GM12891 (cell line): ENCODE data around the gene UBE2H.

Experiments
- PAX5 ChIP-seq: IDR thresholded peaks from 2 replicates; pipeline ENCODE4 v1.6.1; 2011; ENCODE audit warnings: low read length, moderate library complexity, mild to moderate bottlenecking; ENCODE audit not compliant: insufficient read depth, severe bottlenecking
- POLR2A ChIP-seq: IDR thresholded peaks from 2 replicates; pipeline ENCODE4 v1.6.1; 2011; ENCODE audit warnings: low read depth, low read length, control low read depth
- POLR2AphosphoS5 ChIP-seq: IDR thresholded peaks from 2 replicates; pipeline ENCODE4 v1.6.1; 2011; ENCODE audit warnings: low read depth, low read length, control low read depth
- TAF1 ChIP-seq: IDR thresholded peaks from 2 replicates; pipeline ENCODE4 v1.6.1; 2011; ENCODE audit warnings: low read depth, low read length, control low read depth

DNA sequence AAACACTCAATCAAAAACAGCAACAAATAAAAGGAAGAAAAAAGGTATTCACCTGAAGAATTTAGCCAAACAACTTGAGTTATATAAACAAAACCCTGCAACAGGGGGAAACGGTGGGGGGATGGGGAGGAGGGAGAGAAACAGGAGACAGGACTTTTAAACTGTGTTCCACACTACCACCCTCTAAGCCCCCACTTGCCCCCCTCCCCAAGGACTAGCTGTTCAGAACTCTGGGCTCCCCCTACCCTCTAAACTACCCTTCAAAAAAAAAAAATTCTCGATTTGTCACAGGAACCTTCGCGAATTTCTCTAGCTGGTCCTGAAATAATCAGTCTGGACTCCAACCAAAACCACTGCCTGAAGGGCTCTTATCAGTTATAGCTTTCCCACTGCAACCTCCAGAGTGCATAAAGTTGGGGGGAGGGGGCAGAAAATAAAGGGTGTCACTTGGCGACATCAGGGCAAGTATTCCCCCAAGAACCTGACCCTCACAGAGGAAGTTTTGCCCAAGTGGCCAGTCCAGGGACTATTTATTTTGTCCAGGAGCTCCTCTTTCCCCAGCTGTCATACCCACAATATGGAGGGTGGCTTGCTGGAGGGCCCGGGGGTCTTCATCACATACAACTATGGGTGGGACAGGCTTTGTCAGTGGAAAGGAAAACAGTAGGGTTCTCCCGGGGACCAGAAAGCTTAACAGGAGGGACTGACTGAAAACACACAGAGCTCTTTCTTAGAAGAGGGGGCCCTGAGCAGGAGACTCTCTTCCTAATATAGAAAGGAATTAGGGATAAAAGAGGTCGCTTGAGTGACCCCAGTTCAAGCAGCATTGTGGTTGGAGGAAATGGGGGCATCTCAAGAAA, 1.3 kb downstream of the UBE2H start:
- TF ChIP-seq POLR2A (no peak; the same call in 1 of the 2 replicates), POLR2AphosphoS5 (no peak; the same call in 1 of the 2 replicates), TAF1 (no peak), PAX5 (no peak)
